PFSK-1 (cell line): Measurements from ENCODE around the gene CTNNA1.

Experiments used
- REST ChIP-seq, 2 experiments: IDR thresholded peaks; 2 replicates each; pipeline versions ENCODE4 v1.6.1 to v1.8.0; 2011 to 2012; ENCODE audit warnings: low read depth in 2 of 2, low read length in 2 of 2, control low read depth in 1 of 2, inconsistent platforms in 1 of 2, mild to moderate bottlenecking in 1 of 2, moderate library complexity in 1 of 2; ENCODE audit not compliant: insufficient read depth in 1 of 2
- TAF1 ChIP-seq: IDR thresholded peaks from 2 replicates; pipeline ENCODE4 v1.6.1; 2012; ENCODE audit warnings: low read length, control low read depth, borderline replicate concordance; ENCODE audit not compliant: insufficient read depth

- TF ChIP-seq TAF1 (no peak), REST (IDR thresholded peaks at IDR 0.05; ENCODE audit: insufficient read depth in 1 of 2, low read depth in 2 of 2, low read length in 2 of 2) (no peak)
Observed at GRCh38 chr5:138912093-138912492, 158.9 kb downstream of the CTNNA1 start.
